Smooth muscle cell (in vitro differentiated cells): ENCODE results near the gene AMOTL2. TPM values are rescaled to one million over a fixed set of nuclear protein-coding genes. Genes with fewer than 3 reads are reported as not detected.

Source experiments
- DNase-seq: peaks from one replicate; lab custom pipeline; 2025; ENCODE audit not compliant: unreplicated experiment; lab: John Stamatoyannopoulos, UW
- H2AFZ ChIP-seq: fragments of 200-600 bp; sonication (generic); 2 replicates; pipeline ENCODE4 v1.6.0; 2016; ENCODE audit warnings: antibody characterized with exemption, low read depth, mild to moderate bottlenecking
- H3F3A ChIP-seq: fragments of 200-600 bp; sonication (generic); 2 replicates; pipeline ENCODE4 v1.6.0; 2017; ENCODE audit warnings: antibody characterized with exemption, low read depth
- H3K27ac ChIP-seq: fragments of 200-600 bp; sonication (generic); 2 replicates; pipeline ENCODE4 v1.5.1; 2016; ENCODE audit warnings: low read depth, mild to moderate bottlenecking
- H3K27me3 ChIP-seq: fragments of 200-600 bp; sonication (generic); 2 replicates; pipeline ENCODE4 v1.6.1; 2016; ENCODE audit warnings: low read depth, mild to moderate bottlenecking
- H3K36me3 ChIP-seq: fragments of 200-600 bp; sonication (generic); 2 replicates; pipeline ENCODE4 v1.5.1; 2016; ENCODE audit warnings: low read depth
- H3K4me1 ChIP-seq: fragments of 200-600 bp; sonication (generic); 2 replicates; pipeline ENCODE4 v1.5.1; 2016; ENCODE audit warnings: low read depth
- H3K4me2 ChIP-seq: fragments of 200-600 bp; sonication (generic); 2 replicates; pipeline ENCODE4 v1.6.0; 2016; ENCODE audit warnings: mild to moderate bottlenecking
- H3K4me3 ChIP-seq: fragments of 200-600 bp; sonication (generic); 2 replicates; pipeline ENCODE4 v1.5.1; 2016; ENCODE audit warnings: mild to moderate bottlenecking
- H3K79me2 ChIP-seq: fragments of 200-600 bp; sonication (generic); 2 replicates; pipeline ENCODE4 v1.6.0; 2016; ENCODE audit warnings: low read depth, mild to moderate bottlenecking
- H3K9ac ChIP-seq: fragments of 200-600 bp; sonication (generic); 2 replicates; pipeline ENCODE4 v1.6.0; 2016; ENCODE audit warnings: low read depth
- H3K9me3 ChIP-seq: fragments of 200-600 bp; sonication (generic); replicated peaks from 2 replicates; pipeline ENCODE4 v1.5.1; 2016; ENCODE audit warnings: low read depth
- H4K20me1 ChIP-seq: fragments of 200-600 bp; sonication (generic); 2 replicates; pipeline ENCODE4 v1.6.0; 2016; ENCODE audit warnings: low read depth
- WGBS: methylation state at CpG from one replicate; pipeline ENCODE4 v1.1.7; 2016; ENCODE audit warnings: low lambda C conversion rate; 5-methylcytosine and 5-hydroxymethylcytosine counted together
- polyA plus RNA-seq: library from polyadenylated mRNA; unstranded; fragments of >200 nt; fragmentation: Nextera tagmentation; extraction: Ambion mirVana; gene quantifications from 2 replicates; pipeline ENCODE4 v1.2.1, GENCODE V29; 2016
- total RNA-seq: library from RNA; depleted of rRNA; stranded (reverse); fragments of >200 nt; gene quantifications from 2 replicates; pipeline ENCODE4 v1.2.3, GENCODE V29; 2014
- TF ChIP-seq, protein P1 (sequence below): fragments of 200-600 bp; sonication (generic); IDR thresholded peaks from 2 replicates; pipeline ENCODE4 v1.5.1; 2017; ENCODE audit warnings: borderline replicate concordance, mild to moderate bottlenecking, antibody characterized with exemption; ENCODE audit not compliant: insufficient read depth, poor library complexity, severe bottlenecking

AMOTL2 gene
- 103 and 114 TPM in 2 replicates for total RNA-seq
- polyA plus RNA-seq: 92.1 and 109 TPM in 2 replicates

DNA sequence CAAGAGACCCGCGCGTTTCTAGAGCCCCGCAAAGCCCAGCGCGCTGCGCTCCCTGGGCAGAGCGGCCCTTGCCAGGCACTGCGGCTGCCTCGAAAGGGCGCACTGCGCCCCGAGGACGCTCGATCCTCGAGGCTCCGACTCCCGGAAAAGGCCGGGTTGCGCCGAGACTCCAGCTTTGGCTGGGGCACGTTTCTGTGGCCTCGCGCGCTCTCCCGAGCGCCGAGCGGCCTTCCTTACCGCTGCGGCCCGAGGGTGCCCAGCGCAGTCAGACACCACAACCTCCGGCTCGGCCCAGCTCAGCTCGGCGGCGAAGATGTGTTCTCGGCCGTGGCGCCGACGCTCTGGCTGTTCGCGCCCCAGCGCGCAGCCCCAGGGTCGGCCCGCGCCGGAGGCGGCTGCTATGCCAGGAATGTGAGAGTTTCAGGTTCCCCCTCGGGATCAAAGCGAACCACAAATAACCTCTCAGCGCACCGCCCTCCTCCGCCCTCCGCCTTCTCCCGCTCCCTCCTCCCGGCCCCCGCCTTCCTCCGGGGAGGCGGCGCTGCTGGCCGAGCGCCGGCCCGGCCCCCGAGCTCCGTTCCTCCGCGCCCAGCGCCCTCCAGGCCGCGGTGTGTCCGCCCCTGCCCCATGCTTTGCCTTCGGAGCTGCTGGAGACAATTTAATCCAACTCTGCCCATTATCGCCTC, at the start of gene AMOTL2:
Gene AMOTL2, minus strand, starts transcription at position 343 of the 686 bp plus-strand sequence. CDS start 3,014 bp downstream, outside the sequence.
- peaks cover 40% of the 10 kb centered on the region for H3K79me2 ChIP-seq
- H4K20me1 ChIP-seq: peaks cover 43% of the 10 kb centered on the region
- under 1% methylated on average over 52 of the region's 78 CpGs for WGBS
- H3K36me3 ChIP-seq: no peaks in the 10 kb centered on the region
- H3K4me1 ChIP-seq: peaks cover 35% of the 10 kb centered on the region
- H3K9ac ChIP-seq: peak within 1 kb of the TSS; percentile 99
- H2AFZ ChIP-seq: peak within 1 kb of the TSS; percentile 89
- H3K4me3 ChIP-seq: peak within 1 kb of the TSS; percentile 72
- peaks cover 8% of the 10 kb centered on the region for H3F3A ChIP-seq
- no peaks in the 10 kb centered on the region for H3K9me3 ChIP-seq
- peak within 1 kb of the TSS; percentile 79 for H3K4me2 ChIP-seq
- TF ChIP-seq, protein P1, sequence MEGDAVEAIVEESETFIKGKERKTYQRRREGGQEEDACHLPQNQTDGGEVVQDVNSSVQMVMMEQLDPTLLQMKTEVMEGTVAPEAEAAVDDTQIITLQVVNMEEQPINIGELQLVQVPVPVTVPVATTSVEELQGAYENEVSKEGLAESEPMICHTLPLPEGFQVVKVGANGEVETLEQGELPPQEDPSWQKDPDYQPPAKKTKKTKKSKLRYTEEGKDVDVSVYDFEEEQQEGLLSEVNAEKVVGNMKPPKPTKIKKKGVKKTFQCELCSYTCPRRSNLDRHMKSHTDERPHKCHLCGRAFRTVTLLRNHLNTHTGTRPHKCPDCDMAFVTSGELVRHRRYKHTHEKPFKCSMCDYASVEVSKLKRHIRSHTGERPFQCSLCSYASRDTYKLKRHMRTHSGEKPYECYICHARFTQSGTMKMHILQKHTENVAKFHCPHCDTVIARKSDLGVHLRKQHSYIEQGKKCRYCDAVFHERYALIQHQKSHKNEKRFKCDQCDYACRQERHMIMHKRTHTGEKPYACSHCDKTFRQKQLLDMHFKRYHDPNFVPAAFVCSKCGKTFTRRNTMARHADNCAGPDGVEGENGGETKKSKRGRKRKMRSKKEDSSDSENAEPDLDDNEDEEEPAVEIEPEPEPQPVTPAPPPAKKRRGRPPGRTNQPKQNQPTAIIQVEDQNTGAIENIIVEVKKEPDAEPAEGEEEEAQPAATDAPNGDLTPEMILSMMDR: no peak
- peak; percentile 61 for DNase-seq
- H3K27me3 ChIP-seq: no peaks in the 10 kb centered on the region
- peak within 1 kb of the TSS; percentile 99 for H3K27ac ChIP-seq

DNA sequence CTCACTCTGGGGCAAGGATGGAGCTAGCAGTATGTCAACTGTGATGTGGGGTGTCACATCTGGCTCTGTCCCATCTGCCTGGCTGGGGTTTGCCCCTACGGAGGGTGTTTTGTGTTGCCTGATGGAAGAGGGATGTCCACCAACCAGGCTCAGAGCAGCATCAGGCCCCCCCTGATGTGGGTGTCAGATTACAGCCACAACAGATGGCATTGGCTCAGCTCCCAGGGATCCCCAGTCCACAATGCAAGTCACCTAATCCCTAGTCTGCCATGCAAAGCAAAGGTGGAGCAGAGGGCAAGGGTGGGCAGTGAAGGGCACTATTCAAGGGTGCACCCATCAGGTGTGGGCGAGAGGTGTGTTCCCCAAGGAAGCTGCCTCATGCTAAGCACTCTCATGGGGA, 48.9 kb upstream of the AMOTL2 start:
- no peak overlapping the region for H2AFZ ChIP-seq
- no peaks in the 10 kb centered on the region for H3K9me3 ChIP-seq
- no peak for DNase-seq
- no peaks in the 10 kb centered on the region for H3K27me3 ChIP-seq
- no peak overlapping the region for H3K4me2 ChIP-seq
- TF ChIP-seq, protein P1: no peak
- 58% methylated on average over 2 of the region's 2 CpGs for WGBS
- H3K27ac ChIP-seq: no peak overlapping the region
- H3K9ac ChIP-seq: no peak overlapping the region
- no peak overlapping the region for H3K4me3 ChIP-seq
- H3K79me2 ChIP-seq: no peaks in the 10 kb centered on the region
- no peaks in the 10 kb centered on the region for H3F3A ChIP-seq
- no peaks in the 10 kb centered on the region for H4K20me1 ChIP-seq
- no peaks in the 10 kb centered on the region for H3K4me1 ChIP-seq
- no peaks in the 10 kb centered on the region for H3K36me3 ChIP-seq

DNA sequence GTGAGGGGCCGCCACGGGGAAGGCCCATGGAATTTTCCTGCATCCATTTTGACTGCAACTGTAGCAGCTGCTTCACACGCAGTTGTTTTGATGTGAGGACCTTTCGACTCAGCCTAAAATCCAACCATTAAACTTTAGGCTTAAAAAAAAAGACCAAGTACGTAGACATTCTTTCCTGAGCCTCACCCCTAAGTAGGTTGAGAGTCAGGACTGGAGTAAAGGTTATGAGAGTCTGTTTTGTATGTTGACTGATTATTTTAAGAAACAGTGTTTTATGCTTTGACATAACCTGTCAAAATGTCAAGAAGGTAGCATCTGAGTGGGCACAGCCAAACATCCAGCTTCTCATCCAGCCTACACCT, 45.7 kb upstream of the AMOTL2 start:
- Histone ChIP-seq H3K4me2 (no peak overlapping the region), H3K36me3 (no peaks in the 10 kb centered on the region), H4K20me1 (no peaks in the 10 kb centered on the region), H2AFZ (no peak overlapping the region), H3K4me1 (no peaks in the 10 kb centered on the region), H3K27ac (no peak overlapping the region), H3F3A (no peaks in the 10 kb centered on the region), H3K9ac (no peak overlapping the region), H3K27me3 (no peaks in the 10 kb centered on the region), H3K9me3 (no peaks in the 10 kb centered on the region), H3K79me2 (no peaks in the 10 kb centered on the region), H3K4me3 (no peak overlapping the region)
- no peak for DNase-seq
- WGBS: 85% methylated on average over 5 of the region's 5 CpGs
- TF ChIP-seq, protein P1: no peak
